GM19238 (cell line): ENCODE measurements around the gene PCK2.
A peak's percentile ranks its signal among the peaks of the same experiment; 100 is the strongest.

Experiments
- DNase-seq: peaks from one replicate; pipeline ENCODE4 v3.0.0; 2011; ENCODE audit warnings: low spot score; ENCODE audit not compliant: insufficient read length

PCK2 gene

DNA sequence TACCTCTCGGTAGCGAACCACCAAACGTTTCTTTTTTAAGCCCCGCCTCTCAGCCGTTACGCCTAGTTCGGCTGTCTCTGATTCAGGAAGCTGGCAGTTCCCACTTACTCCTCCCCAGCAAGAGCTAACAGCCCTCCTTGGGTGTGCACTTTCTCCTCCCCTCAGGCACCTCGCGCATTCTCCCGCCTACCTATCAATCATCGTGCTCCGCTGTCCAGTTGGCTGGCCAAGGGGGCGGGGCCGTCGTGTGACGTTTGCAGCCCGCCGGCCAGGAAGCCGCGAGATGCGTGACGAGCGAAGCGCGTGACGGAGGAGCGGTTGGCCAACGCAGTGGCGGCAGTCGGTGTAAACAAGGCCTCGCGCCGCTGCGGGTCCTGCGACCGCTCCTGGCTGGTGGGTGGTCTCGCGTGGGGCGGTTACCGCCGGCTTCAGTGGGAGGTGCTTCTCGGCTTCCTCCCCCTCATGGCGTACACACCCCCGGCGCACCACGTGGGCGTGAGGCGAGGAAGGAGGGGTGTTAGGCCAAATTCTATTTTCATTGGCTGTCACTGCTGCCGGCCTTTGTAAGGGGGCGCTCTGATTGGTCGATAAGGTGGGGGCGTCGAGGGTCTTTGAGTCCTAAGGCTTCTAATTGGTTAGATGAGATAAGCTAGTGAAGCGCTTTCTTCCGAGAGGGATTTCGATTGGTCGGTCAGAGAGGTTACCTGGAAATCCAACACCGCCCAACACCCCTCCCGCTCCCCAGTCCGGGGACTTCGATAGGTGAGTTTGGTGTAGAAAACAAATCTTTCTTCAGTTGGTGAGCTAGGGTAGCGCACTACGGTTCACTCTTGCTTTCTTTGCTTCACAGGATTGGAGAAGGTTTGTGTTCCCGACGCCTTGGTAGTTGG lies 20.7 kb downstream of the PCK2 start, which contains the start of the genes DCAF11 and NRL:
Gene DCAF11, plus strand, starts transcription at position 246 of the 890 bp plus-strand sequence. CDS start 818 bp downstream, outside the sequence.
Gene NRL, minus strand, starts transcription at position 418 of the 890 bp plus-strand sequence. CDS start 32,101 bp downstream, outside the sequence.
- peak; percentile 94 for DNase-seq

GRCh38 chr14:24115422-24116127 lies 21.5 kb downstream of the PCK2 start:
- no peak for DNase-seq

DNA sequence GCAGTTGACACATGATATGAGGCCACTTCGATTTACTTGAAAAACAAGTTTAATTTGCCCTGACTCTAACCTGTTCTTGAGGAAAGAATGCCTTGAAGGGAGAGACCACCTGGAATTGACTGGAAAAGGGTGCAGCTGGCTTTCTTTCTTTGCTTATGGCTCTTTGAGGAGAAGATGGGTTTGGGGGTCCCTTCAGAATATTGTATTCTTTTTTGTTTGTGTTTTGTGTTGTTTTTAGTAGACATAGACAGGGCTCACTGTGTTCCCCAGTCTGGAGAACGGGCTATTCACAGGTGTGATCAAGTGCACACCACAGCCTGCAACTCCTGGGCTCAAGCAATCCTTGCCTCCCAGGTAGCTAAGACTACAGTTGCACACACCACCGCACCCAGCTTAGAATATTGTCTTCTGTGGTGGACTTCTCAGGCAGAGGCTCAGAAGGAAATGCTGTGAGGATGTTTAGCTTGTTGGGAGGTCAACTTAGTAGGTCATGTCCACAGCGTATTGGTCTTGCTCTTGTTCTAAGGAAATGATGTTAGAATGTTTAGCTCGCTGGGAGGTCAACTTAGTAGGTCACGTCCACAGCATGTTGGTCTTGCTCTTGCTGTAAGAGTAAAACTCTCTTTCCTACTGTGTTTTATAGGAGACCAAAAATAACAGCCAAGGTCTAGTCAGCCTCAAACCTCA lies 22.2 kb downstream of the PCK2 start:
- no peak for DNase-seq

DNA sequence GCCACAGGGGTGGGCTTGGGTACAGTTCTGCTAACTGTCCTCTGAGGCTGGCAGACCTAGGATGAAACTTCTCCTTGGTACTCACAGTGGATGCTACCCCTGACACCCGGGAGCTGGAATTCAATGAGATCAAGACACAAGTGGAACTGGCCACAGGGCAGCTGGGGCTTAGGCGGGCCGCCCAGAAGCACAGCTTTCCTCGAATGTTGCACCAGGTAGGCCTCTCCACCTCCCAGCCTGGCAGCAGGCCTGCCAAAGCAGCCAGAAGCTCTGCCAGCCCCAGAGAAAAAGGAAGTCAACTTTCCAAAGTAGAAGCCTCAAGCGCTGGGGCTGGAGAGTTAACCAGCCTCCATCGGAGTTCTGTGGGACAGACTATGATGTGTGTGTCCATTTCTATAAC lies 23.1 kb downstream of the PCK2 start:
- DNase-seq: no peak

- no peak for DNase-seq
Observed at GRCh38 chr14:24119691-24120090, 25.6 kb downstream of the PCK2 start.

DNA sequence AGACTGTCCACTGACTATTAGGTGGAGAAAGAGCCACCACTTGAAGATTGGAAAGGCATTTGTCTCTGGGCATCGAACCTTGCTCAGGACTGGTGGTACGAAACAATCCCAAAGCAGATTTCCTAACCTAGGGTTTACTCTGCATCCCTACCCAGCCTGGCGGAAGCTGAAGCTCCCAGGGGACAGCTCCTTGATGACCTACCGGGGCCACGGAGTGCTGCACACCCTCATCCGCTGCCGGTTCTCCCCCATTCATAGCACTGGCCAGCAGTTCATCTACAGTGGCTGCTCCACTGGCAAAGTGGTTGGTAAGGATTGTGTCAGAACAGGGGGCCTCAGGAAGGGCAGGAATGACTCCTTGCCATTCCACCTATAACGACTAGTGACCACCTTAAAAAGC lies 27.1 kb downstream of the PCK2 start:
- no peak for DNase-seq

DNA sequence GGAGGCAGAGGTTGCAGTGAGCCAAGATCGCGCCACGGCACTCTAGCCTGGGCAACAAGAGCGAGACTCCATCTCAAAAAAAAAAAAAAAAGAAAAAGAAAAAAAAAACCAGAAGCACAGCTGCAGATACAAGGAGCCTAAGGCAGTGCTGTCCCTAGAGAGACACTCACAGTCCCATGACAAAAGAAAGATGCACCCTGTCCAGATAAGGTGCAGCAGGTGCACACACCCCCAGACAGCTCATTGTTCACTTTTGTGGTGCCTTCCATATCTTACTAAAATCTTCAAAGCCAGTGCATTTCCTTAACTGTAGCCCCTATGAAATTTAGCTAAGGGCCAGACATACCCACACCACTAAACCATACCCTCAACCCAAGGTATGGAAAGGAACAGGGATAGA lies 28.3 kb downstream of the PCK2 start:
- no peak for DNase-seq

DNA sequence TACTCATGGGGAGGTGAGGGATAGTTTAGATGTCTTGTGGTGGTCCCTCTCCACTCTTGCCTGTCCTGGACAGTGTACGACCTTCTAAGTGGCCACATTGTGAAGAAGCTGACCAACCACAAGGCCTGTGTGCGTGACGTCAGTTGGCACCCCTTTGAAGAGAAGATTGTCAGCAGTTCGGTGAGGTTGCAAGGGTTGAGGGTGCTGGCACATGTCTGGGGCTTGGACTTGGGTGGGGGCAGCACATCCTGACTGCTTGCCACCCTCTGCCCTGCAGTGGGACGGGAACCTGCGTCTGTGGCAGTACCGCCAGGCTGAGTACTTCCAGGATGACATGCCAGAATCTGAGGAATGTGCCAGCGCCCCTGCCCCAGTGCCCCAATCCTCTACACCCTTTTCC lies 28.8 kb downstream of the PCK2 start:
- no peak for DNase-seq

DNA sequence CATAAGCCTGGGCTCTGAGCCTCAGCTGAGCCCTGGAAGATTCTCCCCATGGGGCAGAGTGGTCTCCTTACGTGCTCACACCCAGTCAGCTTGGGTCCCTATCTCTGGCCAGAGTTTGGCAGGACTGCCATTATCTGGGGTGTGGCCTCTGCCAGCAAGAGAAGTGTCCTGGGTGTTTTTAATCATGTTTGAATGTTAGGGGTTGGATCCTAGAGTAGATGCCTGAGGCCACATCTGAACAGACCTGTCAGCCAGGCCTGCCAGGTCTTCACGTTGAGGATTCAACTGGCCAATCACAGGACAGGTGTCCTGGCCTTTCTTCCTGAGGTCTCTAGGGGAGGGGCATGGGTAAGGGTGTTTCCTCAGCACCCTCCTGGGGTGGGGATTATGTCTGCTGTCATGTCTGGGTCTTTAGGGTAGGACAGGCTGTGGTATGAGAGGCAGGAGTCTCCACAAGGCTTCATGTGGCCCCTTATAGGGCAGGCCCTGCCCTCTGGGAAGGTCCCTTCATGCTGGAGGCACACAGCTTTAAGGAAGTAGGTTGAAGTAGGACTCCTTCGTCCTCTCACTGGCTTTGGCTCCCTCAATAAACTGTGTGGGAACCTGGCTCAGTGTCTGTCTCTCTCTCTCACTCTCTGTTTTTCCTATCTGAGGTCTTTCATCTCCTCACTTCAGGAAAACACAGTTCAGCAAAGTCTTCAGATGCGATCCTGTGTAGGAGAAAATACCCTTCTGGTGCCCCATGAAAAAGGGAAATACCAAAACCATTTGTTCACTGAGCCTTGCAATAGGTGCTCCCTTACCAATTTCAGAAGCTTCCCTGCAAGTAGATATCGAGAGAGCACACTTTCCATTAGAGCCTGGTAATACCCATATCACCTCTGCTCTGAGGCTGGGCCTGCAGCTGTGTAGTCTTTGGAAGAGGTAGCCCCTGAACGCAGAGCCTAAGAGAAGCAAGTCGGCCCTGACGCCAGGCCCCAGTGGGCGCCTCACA lies 29.6 kb downstream of the PCK2 start:
- DNase-seq: no peak

- no peak for DNase-seq
Observed at GRCh38 chr14:24126939-24127338, 32.8 kb downstream of the PCK2 start.

DNA sequence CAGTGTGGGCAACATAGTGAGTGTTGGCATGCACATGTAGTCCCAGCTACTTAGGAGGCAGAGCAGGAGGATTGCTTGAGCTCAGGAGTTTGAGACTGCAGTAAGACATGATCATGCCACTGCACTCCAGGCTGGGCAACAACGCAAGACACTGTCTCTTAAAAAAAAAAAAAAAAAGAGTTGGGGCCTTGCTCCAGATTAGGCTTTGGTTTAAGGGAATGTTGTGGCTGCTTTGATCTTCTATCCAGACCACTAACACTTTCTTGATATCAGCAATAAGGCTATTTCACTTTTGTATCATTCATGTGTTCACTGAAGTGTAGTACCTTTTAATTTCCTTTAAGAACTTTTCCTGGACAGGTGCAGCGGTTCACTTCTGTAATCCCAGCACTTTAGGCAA lies 33.6 kb downstream of the PCK2 start:
- no peak for DNase-seq

DNA sequence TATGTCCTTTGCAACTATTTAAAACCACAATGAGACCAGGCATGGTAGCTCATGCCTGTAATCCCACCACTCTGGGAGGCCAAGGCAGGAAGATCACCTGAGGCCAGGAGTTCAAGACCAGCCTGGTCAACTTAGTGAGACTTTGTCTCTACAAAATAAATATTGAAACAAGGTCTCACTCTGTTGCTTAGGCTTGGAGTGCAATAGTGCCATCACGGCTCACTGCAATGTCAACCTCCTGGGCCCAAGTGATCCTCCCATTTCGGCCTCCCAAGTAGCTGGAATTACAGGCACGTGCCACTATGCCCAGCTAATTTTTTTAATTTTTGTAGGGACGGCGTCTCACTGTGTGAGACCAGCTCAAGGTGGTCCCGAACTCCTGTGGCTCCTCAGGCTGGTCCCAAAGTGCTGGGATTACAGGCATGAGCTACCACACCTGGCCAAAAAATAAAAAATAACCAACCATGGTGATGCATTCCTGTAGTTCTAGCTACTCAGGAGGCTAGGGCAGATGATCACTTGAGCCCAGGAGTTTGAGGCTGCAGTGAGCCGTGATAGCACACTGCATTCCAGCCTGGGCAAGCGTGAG lies 35.4 kb downstream of the PCK2 start:
- DNase-seq: no peak

- no peak for DNase-seq
Observed at GRCh38 chr14:24130380-24130716, 36.2 kb downstream of the PCK2 start, which contains the start of gene FITM1. Gene FITM1, plus strand, starts transcription at chr14:24130659. Its CDS starts 905 bp downstream, at chr14:24131564.

GRCh38 chr14:24130717-24131548 lies 36.8 kb downstream of the PCK2 start:
- no peak for DNase-seq

DNA sequence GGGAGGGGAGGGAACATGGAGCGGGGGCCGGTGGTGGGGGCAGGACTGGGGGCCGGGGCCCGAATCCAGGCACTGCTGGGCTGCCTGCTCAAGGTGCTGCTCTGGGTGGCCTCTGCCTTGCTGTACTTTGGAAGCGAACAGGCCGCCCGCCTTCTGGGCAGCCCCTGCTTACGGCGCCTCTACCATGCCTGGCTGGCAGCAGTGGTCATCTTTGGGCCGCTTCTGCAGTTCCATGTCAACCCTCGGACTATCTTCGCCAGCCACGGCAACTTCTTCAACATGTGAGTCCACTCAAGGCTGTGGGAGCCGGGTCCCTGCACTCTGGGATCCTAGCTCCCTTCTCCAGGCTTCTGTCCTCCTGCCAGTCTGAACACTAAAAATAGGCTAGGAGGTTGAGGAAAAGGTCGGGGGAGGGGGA lies 37.4 kb downstream of the PCK2 start:
- DNase-seq: no peak

DNA sequence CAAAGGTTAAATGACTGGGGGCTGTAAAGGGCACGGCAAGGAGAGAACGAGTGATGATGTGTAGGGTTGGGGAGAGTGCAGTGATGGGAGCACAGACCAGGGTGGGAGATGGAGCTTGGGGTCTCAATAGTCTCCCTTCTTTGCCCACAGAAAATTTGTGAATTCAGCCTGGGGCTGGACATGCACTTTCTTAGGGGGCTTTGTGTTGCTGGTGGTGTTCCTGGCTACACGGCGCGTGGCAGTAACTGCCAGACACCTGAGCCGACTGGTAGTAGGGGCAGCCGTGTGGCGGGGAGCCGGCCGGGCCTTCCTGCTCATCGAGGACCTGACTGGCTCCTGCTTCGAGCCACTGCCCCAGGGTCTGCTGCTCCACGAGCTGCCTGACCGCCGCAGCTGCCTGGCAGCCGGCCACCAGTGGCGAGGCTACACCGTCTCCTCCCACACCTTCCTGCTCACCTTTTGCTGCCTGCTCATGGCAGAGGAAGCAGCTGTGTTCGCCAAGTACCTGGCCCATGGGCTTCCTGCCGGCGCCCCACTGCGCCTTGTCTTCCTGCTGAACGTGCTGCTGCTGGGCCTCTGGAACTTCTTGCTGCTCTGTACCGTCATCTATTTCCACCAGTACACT lies 38.1 kb downstream of the PCK2 start:
- no peak for DNase-seq

DNA sequence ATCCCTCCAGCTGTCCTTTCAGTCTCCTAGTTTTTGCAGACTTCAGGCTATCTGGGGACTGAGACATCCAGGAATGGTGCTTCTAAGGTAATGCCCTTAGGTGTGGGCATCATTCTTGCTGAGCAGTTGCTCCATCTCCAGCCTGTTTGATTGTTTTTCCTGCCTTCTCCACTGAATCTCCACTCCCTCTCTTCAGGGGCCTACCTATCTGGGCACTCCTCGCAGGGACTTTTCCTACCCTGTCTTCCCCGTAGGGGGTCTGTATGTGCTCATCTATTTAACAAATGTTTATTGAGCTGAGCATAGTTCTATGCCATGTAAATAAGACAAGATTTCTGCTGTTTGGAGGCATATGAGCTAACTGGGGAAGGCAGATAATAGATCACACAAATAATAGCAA lies 38.9 kb downstream of the PCK2 start:
- no peak for DNase-seq

DNA sequence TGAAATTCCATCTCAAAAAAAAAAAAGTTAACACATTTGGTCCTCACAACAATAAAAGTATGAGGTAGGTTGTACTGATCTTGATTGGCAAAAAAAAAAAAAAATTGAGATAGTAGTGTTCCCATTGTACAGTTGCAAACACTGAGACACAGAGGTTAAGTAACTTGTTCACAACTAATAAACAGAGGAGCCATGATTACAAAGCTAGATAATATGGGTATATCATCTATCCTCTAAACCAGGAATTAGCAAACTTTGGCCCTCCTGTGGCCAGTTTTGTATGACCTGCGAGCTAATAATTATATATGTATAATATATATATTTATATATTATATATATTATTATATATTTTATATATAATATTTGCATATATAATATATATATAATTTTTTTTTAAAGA lies 39.6 kb downstream of the PCK2 start:
- no peak for DNase-seq

DNA sequence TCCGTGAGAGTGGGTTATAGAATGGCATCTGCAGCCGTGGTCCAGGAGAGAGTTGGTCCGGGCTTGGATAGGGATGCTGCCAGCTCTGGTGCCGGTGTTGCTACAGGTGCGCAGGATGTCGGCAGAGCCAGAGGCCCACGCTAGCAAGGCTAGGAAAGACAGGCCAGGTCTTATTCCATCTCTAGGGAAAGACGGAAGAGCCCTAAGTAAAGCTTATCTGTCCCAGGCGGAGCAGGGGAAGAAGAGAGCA lies 41.4 kb downstream of the PCK2 start:
- no peak for DNase-seq
